Measurements from ENCODE around the gene AKAP8. TPM values are rescaled to one million over a fixed set of nuclear protein-coding genes. Genes with fewer than 3 reads are reported as not detected.
A peak's percentile ranks its signal among the peaks of the same experiment; 100 is the strongest.

The AKAP8 gene
- total and polyA plus RNA-seq, 3 experiments from 2014 or later, result 22.3 to 59.8 (median 48.6) TPM

- Mint-ChIP-seq H3K36me3 (peaks cover 13 to 51% (median 14%) of the 10 kb centered on the region in 3 donors), H3K4me1 (peaks cover 19 to 25% (median 21%) of the 10 kb centered on the region in 3 donors), H3K27me3 (peaks cover 0 to 3% of the 10 kb centered on the region in 2 donors), H3K4me3 (no peak overlapping the region), H3K27ac (no peak overlapping the region), H3K9me3 (no peaks in the 10 kb centered on the region)
- ChIA-PET POLR2A (no interaction called here), CTCF (interaction anchor here (1.0 to 1.4 kb wide), 2 partner anchors 10 to 133 kb away, joined by 3 read pairs; no protein-coding TSS in a partner anchor)
- H3K4me3 ChIP-seq (ENCODE audit: low read length), result no peak overlapping the region
- H3K9me3 ChIP-seq (ENCODE audit: low read length), result no peaks in the 10 kb centered on the region
- no peaks in the 10 kb centered on the region for H3K27me3 ChIP-seq (ENCODE audit: insufficient read depth, low read length, poor library complexity, severe bottlenecking)
- peaks cover 22% of the 10 kb centered on the region for H3K36me3 ChIP-seq (ENCODE audit: insufficient read depth, low read length)
- peaks cover 8% of the 10 kb centered on the region for H3K4me1 ChIP-seq (ENCODE audit: insufficient read depth, low read length)
- DNase-seq, result no peak
- H3K27ac ChIP-seq (ENCODE audit: low read depth, low read length), result no peak overlapping the region
Measured at GRCh38 chr19:15423130-15423529, 43.5 kb upstream of the AKAP8 start.

DNA sequence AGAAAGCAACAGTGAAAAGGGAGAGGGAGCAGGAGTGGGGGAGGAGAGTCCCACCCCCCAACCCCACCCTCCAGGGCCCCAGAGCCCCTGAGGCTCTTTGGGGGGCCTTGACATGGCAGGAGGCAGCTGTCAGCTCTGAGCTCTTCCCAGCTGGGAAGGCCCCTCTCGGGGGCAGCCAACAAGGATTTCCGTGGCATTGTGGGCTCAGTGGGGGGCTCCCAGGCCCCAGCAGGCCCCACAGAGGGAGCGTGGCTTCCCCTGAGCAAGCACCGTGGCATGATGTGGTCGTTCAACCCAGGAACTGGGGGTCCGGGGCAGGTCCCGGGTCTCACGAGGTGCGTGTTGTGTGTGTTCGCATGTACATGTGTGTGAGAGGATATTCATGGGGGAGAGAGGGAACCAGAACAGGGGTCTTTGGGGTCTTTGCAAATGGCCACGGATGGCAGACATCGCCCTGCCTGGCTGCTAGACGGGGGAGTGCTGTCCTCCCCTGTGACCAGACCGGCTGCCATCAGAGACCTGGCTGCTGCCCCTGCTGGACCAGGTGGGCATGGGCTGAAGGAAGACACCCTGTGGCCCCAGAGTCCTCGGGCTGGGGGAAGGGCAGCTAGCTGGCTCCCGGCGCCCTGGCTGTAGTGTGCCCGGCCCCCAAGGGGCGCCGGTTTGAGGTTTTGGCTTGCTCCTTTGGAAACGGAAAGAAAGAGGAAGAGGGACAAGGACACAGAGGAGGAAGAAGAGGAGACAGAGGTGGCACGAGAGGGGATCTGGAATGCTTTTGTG lies 42.9 kb upstream of the AKAP8 start:
- DNase-seq, result no peak
- Mint-ChIP-seq H3K4me3 (no peak overlapping the region), H3K27me3 (peaks cover 0 to 3% of the 10 kb centered on the region in 2 donors), H3K9me3 (no peaks in the 10 kb centered on the region), H3K36me3 (peaks cover 13 to 51% (median 14%) of the 10 kb centered on the region in 3 donors), H3K4me1 (peaks cover 26 to 32% (median 27%) of the 10 kb centered on the region in 3 donors), H3K27ac (no peak overlapping the region)
- H3K27ac ChIP-seq (ENCODE audit: low read depth, low read length), result no peak overlapping the region
- H3K4me1 ChIP-seq (ENCODE audit: insufficient read depth, low read length), result peaks cover 14% of the 10 kb centered on the region
- no peak overlapping the region for H3K4me3 ChIP-seq (ENCODE audit: low read length)
- CTCF ChIA-PET, result interaction anchor here (5.0 kb wide), 1 partner anchor 129 kb away, joined by 183 read pairs; no protein-coding TSS in a partner anchor
- no peaks in the 10 kb centered on the region for H3K9me3 ChIP-seq (ENCODE audit: low read length)
- H3K36me3 ChIP-seq (ENCODE audit: insufficient read depth, low read length), result peaks cover 21% of the 10 kb centered on the region
- no peaks in the 10 kb centered on the region for H3K27me3 ChIP-seq (ENCODE audit: insufficient read depth, low read length, poor library complexity, severe bottlenecking)
- POLR2A ChIA-PET, result no interaction called here

- Histone ChIP-seq H3K27ac (ENCODE audit: low read depth, low read length) (no peak overlapping the region), H3K4me1 (ENCODE audit: insufficient read depth, low read length) (peaks cover 21% of the 10 kb centered on the region), H3K27me3 (ENCODE audit: insufficient read depth, low read length, poor library complexity, severe bottlenecking) (no peaks in the 10 kb centered on the region), H3K4me3 (ENCODE audit: low read length) (no peak overlapping the region), H3K36me3 (ENCODE audit: insufficient read depth, low read length) (peaks cover 17% of the 10 kb centered on the region), H3K9me3 (ENCODE audit: low read length) (no peaks in the 10 kb centered on the region)
- ChIA-PET POLR2A (no interaction called here), CTCF (interaction anchor here (0.7 to 5.0 kb wide), 5 partner anchors 11 to 245 kb away, joined by 3 to 183 read pairs (median 14); partner anchors contain the start of gene AKAP8)
- no peak for DNase-seq
- Mint-ChIP-seq H3K9me3 (no peaks in the 10 kb centered on the region), H3K27me3 (peaks cover 0 to 3% of the 10 kb centered on the region in 2 donors), H3K36me3 (peaks cover 13 to 44% (median 14%) of the 10 kb centered on the region in 3 donors), H3K27ac (no peak overlapping the region), H3K4me3 (no peak overlapping the region), H3K4me1 (peaks cover 31 to 39% (median 34%) of the 10 kb centered on the region in 3 donors)
Measured at GRCh38 chr19:15421721-15422260, 42.2 kb upstream of the AKAP8 start.

- H3K9me3 Mint-ChIP-seq, result no peaks in the 10 kb centered on the region
- no peaks in the 10 kb centered on the region for H3K27me3 ChIP-seq (ENCODE audit: insufficient read depth, low read length, poor library complexity, severe bottlenecking)
- H3K36me3 ChIP-seq (ENCODE audit: insufficient read depth, low read length), result peaks cover 13% of the 10 kb centered on the region
- H3K4me3 ChIP-seq (ENCODE audit: low read length), result no peak overlapping the region
- ChIA-PET CTCF (interaction anchor here (0.7 to 5.0 kb wide), 5 partner anchors 11 to 245 kb away, joined by 3 to 183 read pairs (median 14); partner anchors contain the start of gene AKAP8), POLR2A (no interaction called here)
- peaks cover 0 to 3% of the 10 kb centered on the region in 2 donors for H3K27me3 Mint-ChIP-seq
- H3K4me3 Mint-ChIP-seq, result no peak overlapping the region
- no peaks in the 10 kb centered on the region for H3K9me3 ChIP-seq (ENCODE audit: low read length)
- DNase-seq, result no peak
- peaks cover 27% of the 10 kb centered on the region for H3K4me1 ChIP-seq (ENCODE audit: insufficient read depth, low read length)
- H3K27ac Mint-ChIP-seq, result no peak overlapping the region
- H3K4me1 Mint-ChIP-seq, result peaks cover 33 to 41% (median 37%) of the 10 kb centered on the region in 3 donors
- H3K27ac ChIP-seq (ENCODE audit: low read depth, low read length), result no peak overlapping the region
- peaks cover 10 to 44% (median 13%) of the 10 kb centered on the region in 3 donors for H3K36me3 Mint-ChIP-seq
Measured at GRCh38 chr19:15421136-15421695, 41.6 kb upstream of the AKAP8 start.

DNA sequence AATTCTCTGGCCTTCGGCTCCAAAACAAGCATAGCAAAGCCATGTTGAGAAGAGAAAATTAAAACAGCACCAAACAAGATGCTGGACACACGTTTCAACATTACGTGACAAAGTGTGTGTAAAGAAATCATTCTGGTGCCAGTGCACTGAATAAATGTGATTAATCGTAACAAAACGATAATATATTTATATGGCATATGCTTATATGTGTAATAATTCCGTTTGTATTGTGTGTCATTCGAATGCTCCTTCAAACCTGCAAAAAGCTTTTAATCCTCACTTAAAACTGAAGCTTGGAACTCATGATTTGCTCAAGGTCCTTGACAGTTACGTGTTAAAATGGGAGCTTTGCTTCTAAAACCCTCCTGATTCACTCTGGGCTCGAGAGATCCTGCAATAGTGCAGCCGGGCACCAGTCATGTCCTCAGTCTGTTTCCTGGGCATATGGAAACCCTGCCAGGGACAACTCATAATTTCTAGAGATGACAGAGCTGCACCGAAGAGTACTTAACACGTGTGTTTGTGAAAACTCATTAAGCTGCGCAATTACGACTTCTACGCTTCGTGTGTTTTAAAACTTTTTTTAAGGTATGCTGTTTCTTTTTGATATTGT lies 39.9 kb upstream of the AKAP8 start:
- no peaks in the 10 kb centered on the region for H3K9me3 ChIP-seq (ENCODE audit: low read length)
- Mint-ChIP-seq H3K27ac (peak overlapping the region in 7 of 8 donors; percentile 6 to 99 (median 75)), H3K27me3 (peaks cover 0 to 3% of the 10 kb centered on the region in 2 donors), H3K4me1 (peaks cover 35 to 47% (median 46%) of the 10 kb centered on the region in 3 donors), H3K4me3 (peak overlapping the region; percentile 94 to 100 (median 98)), H3K9me3 (no peaks in the 10 kb centered on the region), H3K36me3 (peaks cover 6 to 45% (median 10%) of the 10 kb centered on the region in 3 donors)
- ChIA-PET POLR2A (interaction anchor here (0.5 to 3.1 kb wide), 20 partner anchors 10 to 328 kb away, joined by 3 to 61 read pairs (median 4); partner anchors contain the start of genes AKAP8, RASAL3 and WIZ), CTCF (interaction anchor here (0.7 to 5.0 kb wide), 44 partner anchors 9 to 266 kb away, joined by 3 to 183 read pairs (median 4); partner anchors contain the start of genes AKAP8, BRD4, PGLYRP2 and RASAL3)
- no peak overlapping the region for H3K27ac ChIP-seq (ENCODE audit: low read depth, low read length)
- H3K27me3 ChIP-seq (ENCODE audit: insufficient read depth, low read length, poor library complexity, severe bottlenecking), result no peaks in the 10 kb centered on the region
- DNase-seq, result no peak
- H3K4me3 ChIP-seq (ENCODE audit: low read length), result peak overlapping the region; percentile 37
- peaks cover 37% of the 10 kb centered on the region for H3K4me1 ChIP-seq (ENCODE audit: insufficient read depth, low read length)
- peaks cover 10% of the 10 kb centered on the region for H3K36me3 ChIP-seq (ENCODE audit: insufficient read depth, low read length)

GRCh38 chr19:15418579-15419412 lies 39.2 kb upstream of the AKAP8 start, which contains the start of gene AKAP8L:
Gene AKAP8L, minus strand, starts transcription at chr19:15418988. Its CDS starts 65 bp downstream, at chr19:15418923.
- Mint-ChIP-seq H3K4me1 (peaks cover 36 to 51% (median 48%) of the 10 kb centered on the region in 3 donors), H3K36me3 (peaks cover 6 to 41% (median 10%) of the 10 kb centered on the region in 3 donors), H3K27me3 (peaks cover 0 to 3% of the 10 kb centered on the region in 2 donors), H3K27ac (peak within 1 kb of the TSS; percentile 87 to 99 (median 98)), H3K9me3 (no peaks in the 10 kb centered on the region), H3K4me3 (peak within 1 kb of the TSS; percentile 94 to 100 (median 98))
- DNase-seq, result peak; percentile 97 to 100 (median 99)
- H3K4me1 ChIP-seq (ENCODE audit: insufficient read depth, low read length), result peaks cover 42% of the 10 kb centered on the region
- H3K27me3 ChIP-seq (ENCODE audit: insufficient read depth, low read length, poor library complexity, severe bottlenecking), result no peaks in the 10 kb centered on the region
- H3K27ac ChIP-seq (ENCODE audit: low read depth, low read length), result peak within 1 kb of the TSS; percentile 81
- H3K9me3 ChIP-seq (ENCODE audit: low read length), result no peaks in the 10 kb centered on the region
- ChIA-PET POLR2A (interaction anchor here (0.5 to 3.1 kb wide), 22 partner anchors 9 to 906 kb away, joined by 3 to 61 read pairs (median 4); partner anchors contain the start of genes AKAP8, KLF2, RASAL3 and WIZ), CTCF (interaction anchor here (0.7 to 5.0 kb wide), 44 partner anchors 9 to 265 kb away, joined by 3 to 183 read pairs (median 4); partner anchors contain the start of genes AKAP8, BRD4, PGLYRP2 and RASAL3)
- H3K4me3 ChIP-seq (ENCODE audit: low read length), result peak within 1 kb of the TSS; percentile 77
- peaks cover 8% of the 10 kb centered on the region for H3K36me3 ChIP-seq (ENCODE audit: insufficient read depth, low read length)
